Femur (tissue), 1 donor: ENCODE measurements around the gene JAZF1.
"Not testable (repeated sequence)": the region's sequence is repeated elsewhere in the genome, so short reads cannot be mapped to it uniquely, and the experiment has no call there.

ENCODE experiments used
- DNase-seq: peaks from one replicate; pipeline ENCODE4 v3.0.0-alpha.2; 2017

The JAZF1 gene

DNA sequence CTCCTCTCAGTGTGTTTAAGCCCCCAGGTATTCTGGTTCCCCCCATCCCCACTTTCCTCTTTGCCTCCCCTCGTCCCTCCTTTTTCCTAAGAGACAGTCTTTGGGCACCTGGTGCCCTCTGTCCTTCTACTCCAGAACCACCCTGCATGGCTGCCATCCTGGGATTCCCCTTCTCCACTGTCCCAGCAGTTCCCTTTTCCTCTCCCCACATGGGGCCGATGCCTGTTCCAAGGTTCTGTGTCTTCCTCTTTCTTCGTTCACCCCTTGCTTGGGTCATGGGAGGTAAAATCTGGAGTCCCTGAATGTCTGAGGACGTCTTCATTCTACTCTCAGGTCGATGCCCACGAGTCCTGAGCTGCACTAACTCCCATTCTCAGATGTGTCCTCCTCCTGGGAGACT lies 319.8 kb downstream of the JAZF1 start:
- no peak for DNase-seq

DNA sequence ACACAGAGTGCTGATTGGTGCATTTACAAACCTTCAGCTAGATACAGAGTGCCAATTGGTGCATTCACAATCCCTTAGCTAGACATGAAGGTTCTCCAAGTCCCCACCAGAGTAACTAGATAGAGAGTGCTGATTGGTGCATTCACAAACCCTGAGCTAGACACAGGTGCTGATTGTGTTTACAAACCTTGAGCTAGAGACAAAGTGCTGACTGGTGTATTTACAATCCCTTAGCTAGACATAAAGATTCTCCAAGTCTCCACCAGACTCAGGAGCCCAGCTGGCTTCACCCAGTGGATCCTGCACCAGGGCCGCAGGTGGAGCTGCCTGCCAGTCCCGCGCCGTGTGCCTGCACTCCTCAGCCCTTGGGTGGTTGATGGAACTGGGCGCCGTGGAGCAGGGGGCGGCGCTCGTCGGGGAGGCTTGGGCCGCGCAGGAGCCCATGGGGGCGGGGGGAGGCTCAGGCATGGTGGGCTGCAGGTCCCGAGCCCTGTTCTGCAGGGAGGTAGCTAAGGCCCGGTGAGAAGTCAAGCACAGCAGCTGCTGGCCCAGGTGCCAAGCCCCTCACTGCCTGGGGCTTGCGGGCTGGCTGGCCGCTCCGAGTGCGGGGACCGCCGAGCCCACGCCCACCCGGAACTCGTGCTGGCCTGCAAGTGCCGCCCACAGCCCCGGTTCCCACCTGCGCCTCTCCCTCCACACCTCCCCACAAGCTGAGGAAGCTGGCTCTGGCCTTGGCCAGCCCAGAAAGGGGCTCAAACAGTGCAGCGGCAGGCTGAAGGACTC lies 323.7 kb downstream of the JAZF1 start:
- not testable (repeated sequence) for DNase-seq

DNA sequence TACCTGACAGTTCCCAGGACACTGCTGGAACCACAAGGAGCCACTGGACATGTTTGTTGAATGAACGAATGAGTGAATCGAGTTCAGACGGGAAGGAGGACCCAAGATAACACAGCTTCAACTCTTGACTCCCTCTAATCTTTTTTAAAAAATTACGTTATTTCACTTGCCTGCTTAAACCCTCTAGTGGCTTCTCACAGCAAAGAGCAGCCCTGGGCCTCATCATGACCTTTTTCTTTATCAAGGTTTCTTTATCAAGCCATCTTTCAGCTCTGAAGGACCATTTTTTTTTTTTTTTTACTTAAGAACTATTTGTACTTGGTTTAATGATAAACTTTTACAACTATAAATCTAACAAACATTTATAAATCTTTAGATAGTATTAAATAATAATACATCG lies 330.1 kb downstream of the JAZF1 start:
- no peak for DNase-seq

DNA sequence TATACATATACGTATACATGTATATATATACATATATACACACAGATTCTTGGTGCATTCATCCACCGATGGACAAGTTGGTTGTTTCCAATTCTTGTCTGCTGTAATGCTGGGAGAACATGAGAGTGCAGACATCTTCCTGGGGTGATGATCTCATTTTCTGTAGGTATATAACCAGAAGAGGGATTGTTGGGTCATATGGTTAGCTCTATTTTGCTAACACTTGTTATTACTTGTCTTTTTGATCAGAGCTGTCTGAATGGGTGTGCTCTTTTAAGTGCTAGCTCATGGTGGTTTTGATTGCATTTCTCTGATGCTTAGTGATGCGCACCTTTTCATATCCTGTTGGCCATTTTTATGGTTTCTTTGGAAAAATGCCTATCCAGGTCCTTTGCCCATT lies 334.2 kb downstream of the JAZF1 start:
- no peak for DNase-seq

DNA sequence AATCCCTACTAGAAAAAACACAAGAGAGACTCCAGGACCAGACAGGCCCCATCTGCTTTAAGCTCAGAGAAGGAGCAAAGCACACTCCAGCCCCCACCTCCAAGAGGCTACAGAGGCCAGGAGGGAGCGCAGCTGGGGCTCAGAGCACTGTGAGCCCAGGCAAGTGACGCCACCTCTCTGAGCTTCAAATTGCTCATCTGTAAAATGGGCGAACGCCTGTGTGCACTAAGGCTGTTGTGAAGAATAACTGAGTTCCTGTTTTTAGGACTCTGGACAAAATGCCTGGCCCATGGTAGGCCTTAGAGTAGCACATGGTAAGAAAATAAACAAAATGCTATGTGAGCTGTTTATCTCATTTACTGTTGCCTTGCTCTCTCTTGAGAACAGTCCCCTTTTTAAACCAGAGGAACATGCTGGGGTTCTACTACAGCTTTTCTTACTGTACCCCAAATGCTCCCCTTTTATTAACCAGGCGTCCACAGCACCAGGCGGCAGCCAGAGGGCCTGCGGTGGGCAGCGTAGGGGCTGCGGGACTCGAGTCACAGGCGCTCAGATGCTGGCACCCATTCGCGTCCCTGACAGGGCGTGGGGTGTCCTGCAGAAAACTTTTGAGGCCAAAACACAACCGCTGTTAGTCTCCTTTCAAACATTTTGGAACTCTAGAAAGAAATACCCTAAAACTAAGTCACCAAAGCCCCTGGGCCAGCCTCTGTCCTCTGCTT lies 336.9 kb downstream of the JAZF1 start:
- DNase-seq = no peak

DNA sequence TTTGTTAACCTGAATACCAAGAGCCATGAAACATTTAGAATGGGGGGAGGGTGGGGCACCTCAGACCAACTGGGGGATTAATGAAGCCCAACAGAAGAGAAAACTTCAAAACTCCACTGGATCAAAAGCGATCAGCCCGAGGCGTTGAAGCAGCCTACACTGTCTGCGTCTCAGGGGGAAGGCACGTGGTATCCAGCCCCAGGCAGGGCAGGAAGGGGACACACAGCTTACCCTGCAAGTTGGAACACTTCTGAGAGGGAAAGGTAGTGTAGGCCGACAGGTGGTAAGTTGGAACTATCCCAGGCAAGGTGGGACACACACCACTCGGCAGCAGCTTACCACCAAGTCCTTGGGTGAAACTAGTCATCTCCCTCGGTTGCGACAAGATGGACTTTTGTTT lies 337.7 kb downstream of the JAZF1 start:
- no peak for DNase-seq

DNA sequence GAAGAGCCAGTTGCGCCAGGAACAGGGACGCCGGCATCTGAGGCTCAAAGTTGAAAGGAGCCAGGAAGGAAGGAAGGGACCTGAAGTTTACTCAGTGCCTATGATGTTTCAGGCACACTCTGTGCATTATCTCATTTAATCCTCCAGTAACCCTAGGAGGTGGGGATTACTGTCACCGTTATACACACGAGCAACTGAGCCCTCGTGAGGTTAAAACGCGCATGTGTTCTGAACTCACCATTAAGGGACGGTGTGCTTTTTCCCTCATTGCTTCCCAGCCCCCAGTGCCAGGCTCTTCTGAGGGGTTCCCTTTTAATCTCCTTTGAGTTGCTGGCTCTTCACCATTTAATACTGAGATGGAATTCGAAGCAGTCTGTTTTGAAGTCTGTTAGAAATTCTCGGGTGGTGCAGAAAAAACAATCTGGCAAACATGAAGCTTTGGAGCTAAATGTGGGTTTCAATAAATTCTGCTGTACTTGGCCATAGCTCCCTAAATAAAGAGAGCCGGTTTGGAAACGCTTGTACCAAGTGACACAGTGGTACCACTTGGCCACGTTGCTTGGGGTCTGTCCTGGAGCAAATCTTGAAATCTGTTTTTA lies 338.4 kb downstream of the JAZF1 start:
- no peak for DNase-seq

DNA sequence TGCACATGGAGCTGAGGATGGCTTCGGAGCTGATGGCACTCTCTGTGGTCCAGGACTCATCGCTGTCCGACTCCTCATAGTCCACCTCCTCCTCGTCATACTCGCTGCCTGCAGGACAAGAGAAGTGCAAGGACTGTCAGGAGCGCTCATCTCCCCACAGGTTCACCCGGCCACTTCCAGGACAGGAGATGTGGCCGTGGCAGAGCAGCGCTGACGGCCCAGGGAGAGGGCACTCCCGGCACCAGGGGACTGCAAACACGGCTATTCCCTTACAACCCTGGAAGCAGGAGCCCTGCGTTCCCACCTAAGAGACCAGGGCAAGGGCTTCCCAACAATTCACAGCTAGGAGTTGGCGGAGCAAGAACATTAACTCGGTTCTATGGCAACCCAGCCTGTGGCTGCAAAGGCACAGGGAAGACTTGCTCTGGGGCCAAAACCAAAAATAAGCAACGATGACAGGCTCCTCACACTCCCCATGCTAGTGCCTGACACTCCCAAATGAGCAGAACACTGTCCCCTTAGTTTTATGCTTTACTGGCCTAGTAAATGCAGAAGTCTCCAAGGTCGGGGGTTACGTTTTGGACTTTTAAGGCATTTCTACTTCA lies 339.7 kb downstream of the JAZF1 start:
- no peak for DNase-seq

DNA sequence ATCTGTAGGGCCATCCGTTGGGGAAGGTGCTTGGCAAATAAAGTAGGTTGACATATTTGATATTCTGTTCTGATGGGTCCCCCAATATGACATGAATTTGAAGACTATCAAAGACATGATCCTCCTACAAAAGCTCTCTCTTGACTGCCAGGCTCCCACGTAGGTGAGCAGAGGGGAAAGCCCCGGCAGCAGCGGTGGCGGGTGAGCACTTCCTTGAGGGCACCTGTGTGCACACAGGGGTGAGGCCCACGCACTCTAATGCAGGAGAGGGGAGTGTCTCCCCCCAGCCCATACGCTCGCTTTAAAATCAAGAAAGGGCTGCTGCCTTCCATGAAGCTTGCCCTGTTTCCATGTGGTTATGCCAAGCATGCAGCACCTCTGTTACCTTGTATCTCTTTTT lies 340.3 kb downstream of the JAZF1 start:
- no peak for DNase-seq

DNA sequence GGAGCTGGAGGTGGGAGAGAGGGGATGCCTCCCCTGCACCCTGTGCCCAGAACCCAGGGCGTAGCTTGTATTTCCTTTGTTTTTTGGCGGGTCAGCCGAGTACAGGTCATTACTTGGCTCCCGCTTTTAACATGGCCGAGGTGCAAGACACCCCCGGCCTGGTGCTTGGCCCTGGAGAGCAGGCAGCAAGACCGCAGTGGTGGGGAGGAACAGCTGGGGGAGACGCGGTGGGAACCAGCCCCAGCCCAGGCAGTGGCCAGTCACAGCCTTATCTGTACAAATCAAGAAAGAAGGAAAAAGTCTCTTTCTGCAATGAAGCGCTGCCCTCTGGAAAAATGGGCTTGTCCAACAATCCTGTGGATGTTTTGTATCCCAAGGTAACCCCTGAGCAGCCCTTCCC lies 341.5 kb downstream of the JAZF1 start:
- no peak for DNase-seq

DNA sequence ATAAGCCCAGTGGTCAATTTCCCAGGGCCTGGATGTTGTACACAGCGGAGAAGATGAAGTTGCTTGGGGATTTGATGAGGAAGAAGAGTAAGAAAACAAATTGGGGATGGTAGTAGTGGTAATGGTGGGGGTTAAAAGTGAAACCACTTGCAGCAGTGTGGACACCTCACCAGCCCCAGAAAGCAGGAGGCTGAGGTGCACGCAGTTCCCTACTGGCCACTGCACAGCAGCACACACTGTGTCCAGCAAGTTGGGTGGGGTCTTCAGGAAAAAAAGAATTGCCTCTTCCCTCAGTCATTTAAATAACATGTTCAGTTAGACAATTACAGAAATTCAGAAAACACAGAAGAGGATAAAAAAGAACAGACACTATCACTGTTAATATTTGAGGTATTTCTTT lies 344.1 kb downstream of the JAZF1 start:
- DNase-seq = no peak

DNA sequence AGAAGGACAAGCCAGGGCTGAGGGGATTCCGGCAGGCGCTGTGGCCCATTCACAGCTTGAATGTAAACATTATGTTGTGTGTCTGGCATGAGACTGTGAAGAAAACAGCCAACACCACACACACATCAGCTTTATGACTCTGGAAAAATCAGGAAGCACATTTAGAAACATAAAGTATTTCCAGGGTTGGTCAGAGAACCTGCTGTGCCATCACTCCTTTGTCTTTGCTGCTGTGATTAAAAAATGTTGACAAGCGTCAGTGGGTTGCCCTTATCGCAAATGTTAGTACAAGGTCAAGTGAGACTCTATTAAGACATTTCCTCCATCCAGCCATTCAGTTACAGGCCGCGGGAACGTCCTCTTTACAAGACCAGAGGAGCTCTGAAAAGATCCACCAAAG lies 345.2 kb downstream of the JAZF1 start:
- no peak for DNase-seq

DNA sequence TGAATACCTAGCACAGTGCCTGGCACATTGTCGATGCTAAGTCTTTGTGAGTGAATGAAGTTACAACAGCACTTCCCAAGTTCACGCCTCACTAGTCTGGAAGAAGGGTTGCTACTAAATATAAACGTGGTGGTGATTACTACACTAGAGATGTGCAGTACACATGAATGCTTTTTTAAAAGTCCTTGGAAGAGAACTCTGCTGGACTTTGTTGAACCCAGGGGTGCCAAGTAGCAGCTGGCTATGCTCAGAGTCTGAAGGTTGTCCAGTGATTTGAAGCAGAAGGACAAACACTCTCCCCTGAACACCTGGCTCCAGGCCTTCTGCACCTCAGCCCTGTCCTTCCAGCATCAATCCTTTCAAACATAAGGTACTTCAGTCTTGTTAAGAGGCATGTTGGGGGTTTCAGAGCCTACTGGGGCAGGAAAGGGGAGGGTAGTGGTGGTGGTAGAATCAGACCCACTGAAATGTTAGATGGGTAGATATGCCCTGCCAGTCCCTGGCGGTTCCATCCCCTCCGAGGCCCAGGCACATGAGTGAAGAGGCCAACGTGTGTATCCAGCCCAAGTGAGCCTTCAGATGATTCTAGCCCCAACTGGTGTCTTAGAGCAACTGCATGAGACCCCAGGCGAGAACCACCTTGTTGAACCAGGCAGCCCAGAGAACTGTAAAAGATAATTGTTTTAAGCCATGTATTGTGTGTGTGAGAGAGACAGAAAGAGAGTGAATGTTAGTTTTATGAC lies 346.2 kb downstream of the JAZF1 start:
- no peak for DNase-seq

DNA sequence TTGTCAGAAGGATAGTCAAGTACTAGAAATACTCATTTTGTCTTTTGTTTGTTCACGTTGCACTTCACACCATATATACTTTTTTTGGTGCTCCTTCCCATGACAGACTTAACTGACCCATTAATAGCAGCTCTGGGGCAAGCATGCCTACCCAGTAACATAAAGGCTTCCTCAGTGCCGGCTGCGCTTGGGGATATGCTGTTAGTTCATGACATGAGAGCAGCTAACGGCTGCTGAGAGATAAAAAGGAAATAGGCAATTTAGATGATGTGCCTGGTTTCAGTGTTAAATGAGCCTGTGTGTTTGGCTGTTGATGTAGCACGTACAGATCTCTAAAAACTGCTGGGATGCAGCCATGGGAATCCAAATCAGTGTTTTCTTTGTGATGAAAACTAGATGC lies 354.2 kb downstream of the JAZF1 start:
- DNase-seq = no peak

DNA sequence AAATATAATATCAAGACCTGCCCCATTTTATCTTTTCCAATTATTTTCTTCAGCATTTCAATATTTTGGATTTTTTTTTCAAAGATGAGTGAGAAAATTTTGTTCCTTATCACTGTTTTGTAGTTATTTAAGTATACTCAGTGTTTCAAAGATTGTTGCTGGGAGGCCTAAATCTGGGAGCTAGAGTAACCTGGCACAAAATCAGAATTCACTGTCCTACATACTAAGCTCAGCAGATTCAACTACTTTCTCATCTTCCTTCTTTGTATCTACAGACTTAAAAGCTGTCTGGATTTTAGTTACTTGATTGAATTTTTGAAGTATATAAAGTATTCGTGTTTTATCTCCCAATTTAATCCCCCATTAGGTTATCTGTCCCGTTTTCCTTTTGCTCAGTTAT lies 354.7 kb downstream of the JAZF1 start:
- no peak for DNase-seq

DNA sequence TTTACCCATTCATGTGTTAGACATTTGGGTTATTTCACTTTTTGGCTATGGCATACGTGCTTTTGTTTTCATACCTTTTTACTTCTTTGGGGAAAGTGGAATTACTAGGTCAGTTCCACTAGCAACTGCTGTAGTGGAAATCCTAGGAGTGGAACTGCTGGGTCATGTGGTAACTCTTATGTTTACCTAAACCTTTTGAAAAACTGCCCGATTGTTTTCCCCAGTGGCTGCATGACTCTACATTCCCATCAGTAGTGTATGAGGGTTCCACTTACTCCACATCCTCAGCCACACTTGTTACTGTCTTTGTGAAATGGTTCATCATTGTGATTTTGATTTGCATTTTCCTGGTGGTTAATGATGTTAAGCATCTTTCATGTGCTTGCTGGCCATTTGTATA lies 358.4 kb downstream of the JAZF1 start:
- no peak for DNase-seq

DNA sequence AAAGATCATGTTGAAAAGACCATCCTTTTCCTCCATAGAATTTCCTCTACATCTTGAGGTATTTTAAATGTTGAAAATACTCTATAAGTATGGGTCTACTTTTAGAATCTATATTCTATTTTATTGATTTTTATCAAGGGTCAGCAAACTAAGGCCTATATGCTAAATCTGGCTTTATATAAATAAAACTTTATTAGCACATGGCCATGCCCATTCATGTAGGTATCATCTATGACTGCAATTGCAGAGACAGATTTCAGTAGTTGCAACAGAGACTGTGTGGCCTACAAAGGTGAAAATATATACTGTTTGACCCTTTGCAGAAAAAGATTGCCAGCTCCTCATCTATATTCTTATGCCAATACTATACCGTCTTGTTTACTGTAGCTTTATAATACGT lies 367.9 kb downstream of the JAZF1 start:
- no peak for DNase-seq

DNA sequence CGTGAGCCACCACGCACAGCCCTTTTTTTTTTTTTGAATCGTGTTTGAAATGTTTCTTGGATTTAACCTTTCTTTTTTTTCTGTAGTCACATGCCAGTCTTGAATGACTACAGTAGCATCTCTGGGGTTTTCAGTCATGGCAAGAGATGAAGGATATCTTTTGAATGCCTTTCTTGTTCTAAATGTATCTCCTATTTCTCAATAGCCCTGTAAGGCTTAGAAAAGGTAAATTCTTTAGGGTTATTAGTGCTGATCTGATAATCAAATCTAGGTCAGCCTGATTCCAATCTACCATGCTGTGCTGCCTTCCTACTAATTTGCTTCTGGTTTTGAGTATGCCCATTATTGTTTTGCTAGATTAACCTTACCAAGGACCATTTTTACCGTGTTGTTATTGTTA lies 370.4 kb downstream of the JAZF1 start:
- no peak for DNase-seq

DNA sequence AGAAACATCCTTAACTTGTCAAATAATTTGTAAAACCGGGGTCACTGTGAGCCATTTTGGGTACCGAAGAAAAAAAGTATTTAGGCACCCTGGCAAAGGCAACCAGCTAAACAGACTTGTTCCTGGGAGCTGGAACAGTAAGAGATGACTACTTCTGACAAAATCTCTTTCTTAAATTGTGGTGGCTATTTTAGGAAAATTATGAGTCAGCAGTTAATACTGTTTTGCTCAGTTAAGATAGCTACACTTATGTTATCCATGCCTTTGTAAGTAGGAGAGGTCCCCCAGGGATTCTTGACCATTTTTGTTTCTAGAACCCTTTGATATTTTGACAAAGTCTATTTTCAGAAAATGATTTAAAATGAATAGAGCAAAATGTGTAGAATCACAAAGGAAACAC lies 372.0 kb downstream of the JAZF1 start:
- no peak for DNase-seq

DNA sequence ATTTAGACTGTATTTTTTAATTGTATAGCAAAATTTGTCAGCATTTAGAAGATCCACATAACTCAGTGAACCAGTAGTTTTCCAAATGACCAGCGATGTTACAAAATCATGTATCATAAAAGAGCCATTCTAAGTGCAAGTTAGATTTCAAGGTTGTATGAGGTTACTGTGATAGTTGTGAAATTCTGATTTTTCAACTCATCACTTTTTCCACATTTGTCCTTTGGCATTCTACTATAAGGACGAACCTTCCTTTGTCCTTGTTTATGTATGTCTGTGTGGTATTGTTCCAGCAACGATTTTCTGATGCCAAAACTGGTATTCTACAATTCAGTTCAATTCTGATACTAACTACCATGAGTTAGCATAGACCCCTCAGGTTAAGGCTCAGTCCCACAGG lies 376.5 kb downstream of the JAZF1 start:
- DNase-seq = no peak

DNA sequence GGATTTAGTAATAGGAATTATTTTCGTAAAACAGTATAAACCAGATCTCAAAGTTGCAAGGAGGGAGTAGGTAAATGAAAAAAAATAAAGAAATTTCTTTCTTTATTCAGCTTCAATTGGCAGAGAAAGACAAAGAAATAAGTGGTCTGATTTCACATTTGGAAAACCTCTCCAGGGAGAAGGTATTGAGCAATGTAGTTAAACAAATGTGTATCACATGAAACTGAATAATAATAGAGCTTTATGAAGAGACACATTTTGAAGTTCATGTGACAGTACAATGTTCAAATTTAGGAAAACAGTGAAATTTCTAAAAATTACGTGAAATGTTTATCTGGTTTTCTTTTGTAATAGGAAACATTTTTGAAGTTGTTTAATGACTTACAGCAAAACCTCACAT lies 377.6 kb downstream of the JAZF1 start:
- no peak for DNase-seq

DNA sequence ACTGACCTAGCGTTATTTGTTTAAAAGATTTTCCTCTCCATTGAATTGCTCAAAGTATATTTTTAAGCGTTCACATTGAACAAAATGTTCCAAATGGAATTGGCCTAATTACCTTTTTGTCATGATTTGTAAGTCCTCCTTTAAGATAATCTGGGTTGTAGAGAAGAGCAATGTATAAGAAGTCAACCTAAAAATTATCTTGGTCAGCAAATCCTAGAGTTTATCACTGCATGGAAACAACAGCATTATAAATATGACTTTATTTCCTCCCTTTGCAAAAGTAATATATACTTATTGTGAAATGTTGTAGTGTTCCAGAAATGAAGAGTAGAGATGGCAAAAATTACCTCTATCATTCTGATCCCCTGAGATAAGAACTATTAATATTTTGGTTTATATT lies 381.4 kb downstream of the JAZF1 start:
- DNase-seq = no peak

DNA sequence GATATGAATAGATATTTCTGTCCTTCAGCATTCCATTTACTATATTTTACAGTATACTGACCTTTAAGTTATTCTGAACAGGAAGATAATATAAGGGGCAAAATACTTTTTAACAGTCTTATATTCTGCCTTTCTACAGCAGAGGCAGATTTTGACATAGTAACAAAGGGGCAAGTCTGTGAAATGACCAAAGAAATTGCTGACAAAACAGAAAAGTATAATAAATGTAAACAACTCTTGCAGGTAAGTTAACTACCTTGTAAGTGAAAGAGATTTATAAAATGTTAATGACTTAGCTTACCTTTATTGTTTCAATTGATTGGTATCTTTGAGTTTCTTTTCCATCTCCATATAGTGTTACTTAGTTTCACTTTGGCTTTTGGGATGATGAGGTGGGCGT lies 384.6 kb downstream of the JAZF1 start:
- DNase-seq = no peak
